HG03342 (cell line): ENCODE data around the gene EGFL7.

Experiments
- ATAC-seq: cut with Tn5 transposase; IDR thresholded peaks from one replicate; pipeline ENCODE4 v1.9.1; 2021; ENCODE audit warnings: mild to moderate bottlenecking, moderate library complexity; ENCODE audit not compliant: unreplicated experiment

Gene EGFL7

DNA sequence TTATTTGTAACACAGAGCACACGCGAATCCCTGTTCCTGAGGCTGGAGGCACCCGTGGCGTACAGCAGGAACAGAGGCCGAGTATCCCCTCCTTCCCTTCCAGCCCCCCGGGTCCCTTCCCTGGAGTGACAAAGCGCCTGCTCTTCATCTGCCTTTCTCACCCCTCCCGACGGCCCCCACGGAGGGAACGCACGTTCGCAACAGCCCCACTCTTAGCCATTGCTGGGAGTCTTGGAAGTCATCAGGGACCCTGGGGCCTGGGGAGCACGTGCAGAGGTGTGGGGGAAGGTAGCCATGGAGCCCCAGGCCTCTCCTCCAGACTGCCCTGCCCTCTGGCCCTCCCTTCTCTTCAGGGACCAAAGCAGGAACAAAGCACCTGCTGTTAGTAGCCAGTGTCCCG, 22.1 kb downstream of the EGFL7 start:
- ATAC-seq, result no peak

DNA sequence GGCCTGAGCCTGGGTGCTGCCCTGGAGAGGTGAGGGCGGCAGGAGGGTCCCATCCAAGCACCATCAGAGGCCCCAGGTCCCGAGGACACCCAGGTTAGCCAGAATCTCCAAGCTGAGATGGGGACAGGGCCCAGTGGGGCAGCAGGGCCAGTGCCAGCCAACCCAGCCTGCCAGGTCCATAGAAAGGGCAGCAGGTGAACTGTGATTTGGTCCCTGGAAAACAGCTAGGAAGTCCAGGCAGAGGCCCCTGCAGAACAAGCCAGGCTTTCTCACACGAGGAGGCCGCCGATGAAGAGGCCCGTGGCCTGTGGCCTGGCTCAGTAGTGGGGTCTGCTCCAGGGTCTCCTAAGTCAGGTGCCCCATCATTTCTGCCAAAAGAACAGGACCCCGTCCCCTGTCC, 22.5 kb downstream of the EGFL7 start:
- ATAC-seq, result no peak

DNA sequence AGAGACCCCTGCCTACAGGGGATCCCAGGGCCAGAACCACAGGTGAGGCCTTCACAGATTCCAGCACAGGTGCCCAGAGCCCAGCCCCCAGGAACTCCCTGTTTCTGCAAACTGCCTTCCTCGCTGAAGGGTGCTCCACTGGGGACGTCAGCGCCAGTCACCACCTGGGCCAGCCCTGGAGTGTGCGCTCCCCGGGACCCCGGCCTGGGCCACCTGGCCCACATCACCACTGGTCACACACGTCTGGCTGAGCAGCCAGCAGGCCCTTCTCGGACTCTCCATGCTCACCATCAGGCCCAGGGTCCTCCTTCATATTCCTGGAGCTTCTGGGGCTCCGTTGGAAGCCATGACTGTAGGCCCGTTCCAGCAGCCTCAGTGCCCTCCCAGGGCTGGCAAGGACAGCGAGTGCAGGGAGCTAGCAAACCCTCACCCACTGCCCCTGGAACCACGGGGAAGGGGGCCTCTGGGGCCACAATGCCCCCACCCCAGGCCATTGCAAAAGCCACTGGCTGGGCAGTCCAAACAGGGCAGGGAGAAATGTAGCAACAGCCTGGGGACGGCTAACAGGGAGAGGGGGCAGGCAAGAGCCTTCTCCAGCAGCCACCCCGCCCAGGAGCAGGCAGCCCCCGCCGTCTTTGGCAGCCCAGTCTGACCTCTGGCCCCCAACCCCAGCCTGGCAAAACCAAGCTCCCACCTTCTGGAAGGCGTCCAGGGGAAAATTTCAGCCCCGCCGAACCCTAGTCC, 23.2 kb downstream of the EGFL7 start:
- ATAC-seq, result no peak

DNA sequence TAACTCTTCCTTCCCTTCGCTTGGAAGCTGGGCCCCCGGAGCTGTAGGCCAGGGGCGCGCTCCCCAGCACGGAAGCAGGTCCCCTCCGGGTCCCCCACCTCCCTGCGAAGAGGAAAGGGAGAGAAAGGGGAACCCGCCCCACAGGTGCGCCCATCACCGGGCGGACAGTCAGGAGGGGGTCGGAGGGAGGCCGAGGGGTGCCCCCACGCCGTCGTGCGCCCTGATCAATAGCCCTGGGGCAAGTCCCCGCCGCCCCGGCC, 23.7 kb downstream of the EGFL7 start:
- ATAC-seq, result no peak

DNA sequence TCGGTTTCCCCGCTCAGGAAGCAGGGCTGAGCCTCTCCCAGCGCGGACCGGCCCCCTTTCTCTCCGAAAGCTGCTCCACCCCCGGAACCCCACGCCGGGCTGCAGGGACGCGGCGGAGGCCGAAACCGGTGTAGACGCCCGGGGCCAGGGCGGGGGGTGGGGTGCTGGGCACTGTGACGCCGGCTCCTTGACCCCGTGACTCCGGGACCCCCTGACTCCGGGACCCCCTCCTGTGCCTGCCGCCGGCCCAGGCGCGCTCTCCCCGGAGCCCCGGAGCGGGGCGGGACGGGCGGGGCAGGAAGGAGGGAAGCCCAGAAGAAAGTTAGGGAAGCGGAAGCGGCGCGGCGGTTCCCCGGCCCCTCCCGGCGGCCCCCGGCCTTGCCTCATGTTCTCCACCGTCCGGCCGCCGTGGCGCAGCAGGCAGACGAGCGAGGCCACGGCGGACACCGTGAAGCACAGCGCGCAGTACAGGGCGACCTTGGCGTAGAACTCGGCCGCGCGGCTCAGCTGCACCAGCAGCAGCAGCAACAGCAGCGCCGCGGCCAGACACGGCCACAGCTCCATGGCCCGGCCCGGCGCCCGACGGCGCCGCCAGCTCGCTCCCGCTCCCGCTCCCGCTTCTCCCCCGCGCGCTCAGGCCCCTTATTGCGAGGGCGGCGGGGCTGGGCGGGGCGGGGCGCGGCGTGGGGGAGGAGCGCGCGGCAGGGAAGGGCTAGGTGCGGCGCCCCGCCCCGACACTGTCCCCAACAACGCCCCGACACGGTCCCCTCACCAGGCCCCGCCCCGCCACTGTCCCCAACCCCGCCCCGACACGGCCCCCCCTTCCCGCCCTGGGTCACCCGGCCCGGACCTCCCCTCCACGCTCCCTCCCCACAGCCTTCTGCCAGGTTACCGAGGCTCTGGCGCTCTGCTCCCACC, 24.3 kb downstream of the EGFL7 start, which contains the start of gene AGPAT2:
Gene AGPAT2, minus strand, starts transcription at position 664 of the 918 bp plus-strand sequence. Its CDS starts 100 bp downstream, at position 564.
- ATAC-seq, result peak; percentile 58

DNA sequence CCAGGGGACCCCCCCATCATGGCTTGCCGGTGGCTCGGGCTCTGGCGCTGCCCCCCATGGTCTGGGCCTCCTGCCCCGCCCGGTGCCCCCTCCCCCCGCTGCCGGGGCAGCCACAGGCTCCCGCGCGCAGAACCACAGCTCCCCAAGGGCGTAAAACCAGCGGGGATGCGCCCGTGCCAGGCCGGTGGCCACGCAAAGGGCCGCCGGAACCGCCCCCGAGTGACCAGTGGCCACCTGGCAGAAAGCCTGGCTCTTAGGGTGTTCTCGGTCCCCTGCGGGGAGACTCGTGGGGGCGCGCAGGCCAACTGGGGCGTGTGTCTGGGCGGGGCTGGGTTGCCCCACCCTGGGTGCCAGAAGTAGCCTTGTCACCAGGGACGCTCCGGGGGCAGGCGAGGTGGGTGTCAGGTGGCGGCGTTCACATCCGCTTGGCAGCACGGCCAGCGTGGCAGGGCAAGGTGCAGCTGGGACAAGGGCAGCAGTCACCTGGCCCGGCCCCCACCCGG, 25.1 kb downstream of the EGFL7 start:
- ATAC-seq, result no peak

DNA sequence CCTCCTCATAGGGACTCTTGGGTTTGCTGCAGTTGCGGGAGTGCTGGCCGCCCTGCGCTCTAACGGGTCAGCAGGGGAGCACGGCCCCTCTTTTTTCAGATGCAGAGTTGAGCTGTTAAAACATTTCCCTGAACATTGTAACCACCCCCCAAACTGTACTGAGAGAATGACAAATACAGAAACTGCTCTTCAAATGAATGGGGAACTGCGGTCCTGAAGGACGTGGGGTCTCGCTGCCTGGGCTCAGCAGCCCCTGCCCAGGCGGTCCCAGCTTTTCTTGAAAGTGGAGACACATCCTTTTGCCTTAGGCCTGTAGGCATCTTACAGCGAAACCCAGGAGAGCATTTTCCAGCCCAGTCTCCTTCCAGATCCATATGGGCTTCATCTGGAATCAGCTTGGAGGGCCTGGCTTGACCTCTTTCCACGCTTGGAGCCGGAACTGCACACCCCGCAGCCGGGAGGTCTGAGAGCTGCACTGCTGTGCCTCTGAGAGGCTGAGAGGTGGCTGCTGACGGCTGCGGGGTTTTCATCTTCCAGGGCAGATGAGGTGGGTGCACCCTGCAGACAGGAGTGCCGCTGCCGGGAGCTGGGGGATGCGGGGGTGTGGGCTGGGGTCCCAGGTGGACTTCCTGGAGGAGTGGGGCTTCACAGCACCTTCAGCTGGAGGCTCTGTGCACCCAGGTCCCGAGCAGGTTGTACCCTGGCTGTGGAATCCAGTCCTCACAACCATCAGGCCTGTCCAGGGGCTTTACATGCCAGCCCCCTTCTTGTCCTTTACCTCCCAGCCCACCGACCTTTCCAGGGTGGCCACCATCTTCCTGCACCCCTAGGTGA, 25.8 kb downstream of the EGFL7 start:
- ATAC-seq, result no peak

DNA sequence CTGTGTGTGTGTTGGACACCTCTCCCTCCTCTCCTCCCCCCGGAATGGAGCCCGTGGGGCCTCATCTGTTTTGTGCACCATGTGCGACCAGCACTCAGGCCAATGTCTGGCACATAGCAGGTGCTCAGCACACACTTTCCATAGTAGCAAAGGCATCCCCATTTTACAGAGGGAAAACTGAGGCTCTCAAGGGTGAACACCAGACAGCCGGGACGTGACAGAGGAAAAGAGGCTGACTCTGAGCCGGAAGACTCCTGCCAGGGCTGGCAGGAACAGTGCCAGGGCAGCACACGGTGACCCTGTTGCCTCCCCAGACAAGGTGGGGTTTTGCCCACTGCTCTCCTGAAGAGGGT, 26.4 kb downstream of the EGFL7 start:
- no peak for ATAC-seq

DNA sequence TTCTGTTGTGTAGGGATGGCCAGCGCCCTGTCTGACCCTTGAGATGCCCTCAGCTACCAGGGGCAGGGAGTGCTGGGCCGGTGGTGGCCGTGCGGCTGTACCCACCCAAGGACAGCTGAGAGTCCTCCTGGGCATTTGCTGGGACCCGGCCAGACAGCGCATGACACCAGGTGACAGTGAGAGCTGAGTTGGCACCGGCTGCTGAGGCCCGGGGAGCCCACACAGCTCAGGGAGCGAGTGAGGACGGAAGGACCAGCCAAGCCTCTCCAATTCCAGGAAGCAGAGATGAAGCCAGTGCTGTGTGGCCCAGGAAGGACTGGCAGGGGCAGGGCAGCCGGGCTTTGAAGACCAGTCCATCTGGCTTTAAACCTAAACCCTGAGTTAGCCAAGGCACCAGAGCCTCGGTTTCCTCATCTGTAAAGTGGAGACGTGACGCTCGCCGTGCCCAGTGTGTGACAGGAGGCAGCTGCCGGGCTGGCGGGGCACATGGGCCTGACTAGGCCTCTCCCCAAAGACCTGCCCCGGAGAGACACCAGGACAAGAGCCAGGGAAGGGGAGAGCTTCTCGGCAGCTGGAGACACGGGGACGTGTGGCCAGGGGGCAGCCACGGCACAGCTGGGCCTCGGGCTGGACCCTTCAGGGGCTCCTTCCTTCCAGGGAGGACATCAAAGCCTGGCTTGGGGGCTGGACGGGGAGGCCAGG, 27.5 kb downstream of the EGFL7 start:
- ATAC-seq, result no peak

DNA sequence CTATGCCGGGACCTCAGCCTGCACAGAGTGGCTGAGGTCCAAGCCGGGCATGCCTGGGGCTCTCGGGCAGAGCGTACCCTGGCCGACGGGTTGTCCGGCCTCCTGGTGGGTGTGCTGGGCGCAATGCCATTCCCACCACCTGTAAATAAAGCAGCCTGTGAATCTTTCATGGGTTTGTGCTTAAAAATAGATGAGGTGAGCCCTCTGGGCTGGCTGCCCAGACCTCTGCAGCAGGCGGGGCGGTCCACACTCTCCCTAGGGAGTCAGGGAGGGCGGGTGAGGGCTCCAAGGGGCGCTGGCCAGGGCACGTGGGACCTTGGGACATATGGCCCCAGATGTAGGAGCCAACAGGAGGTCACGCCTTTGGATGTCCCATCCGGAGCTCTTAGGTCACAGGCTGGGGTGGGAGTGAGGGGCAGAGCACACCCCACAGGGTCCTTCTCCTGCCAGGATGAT, 28.1 kb downstream of the EGFL7 start:
- ATAC-seq, result no peak

DNA sequence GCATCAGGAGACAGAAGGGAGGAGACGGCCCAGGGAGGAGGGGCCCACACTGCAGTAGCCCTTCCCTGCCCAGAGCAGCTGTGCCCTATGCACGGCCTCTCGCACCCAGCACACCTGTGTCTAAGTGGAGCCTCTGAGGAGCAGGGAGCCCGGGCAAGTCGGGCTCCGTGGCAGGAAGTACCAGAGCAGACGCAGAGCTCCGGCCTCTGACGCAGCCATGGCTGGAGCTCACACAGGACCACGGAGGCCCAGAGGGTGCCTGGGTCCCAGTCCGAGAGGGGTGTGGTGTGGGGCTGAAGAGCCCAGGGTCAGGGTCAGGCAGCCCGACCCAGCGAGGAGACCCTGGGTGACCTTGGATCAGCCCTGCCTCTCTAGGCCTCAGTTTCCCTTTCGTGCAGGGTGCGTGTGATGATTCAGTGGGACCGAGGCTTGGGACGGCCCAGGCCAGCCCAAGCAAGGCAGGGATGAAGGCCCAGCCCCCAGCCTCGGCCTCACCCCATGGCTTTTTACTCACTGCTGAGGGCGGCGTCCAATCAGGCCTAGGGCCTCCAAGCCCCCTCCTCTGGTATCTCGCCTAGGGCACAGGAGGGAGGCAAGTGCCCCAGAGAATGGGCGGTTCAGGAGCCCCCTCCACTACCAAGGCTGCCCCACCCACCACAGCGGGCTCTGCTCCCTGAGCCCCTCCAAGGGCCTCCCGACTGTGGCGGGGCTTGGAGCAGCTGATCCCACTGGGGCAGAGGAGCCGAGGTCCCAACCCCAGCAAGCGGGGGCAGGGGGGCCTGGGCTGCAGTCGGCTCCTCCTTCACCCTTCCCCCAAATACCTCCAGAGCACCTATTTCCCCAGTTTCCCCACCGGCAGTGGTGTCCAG, 28.8 kb downstream of the EGFL7 start:
- ATAC-seq, result no peak

DNA sequence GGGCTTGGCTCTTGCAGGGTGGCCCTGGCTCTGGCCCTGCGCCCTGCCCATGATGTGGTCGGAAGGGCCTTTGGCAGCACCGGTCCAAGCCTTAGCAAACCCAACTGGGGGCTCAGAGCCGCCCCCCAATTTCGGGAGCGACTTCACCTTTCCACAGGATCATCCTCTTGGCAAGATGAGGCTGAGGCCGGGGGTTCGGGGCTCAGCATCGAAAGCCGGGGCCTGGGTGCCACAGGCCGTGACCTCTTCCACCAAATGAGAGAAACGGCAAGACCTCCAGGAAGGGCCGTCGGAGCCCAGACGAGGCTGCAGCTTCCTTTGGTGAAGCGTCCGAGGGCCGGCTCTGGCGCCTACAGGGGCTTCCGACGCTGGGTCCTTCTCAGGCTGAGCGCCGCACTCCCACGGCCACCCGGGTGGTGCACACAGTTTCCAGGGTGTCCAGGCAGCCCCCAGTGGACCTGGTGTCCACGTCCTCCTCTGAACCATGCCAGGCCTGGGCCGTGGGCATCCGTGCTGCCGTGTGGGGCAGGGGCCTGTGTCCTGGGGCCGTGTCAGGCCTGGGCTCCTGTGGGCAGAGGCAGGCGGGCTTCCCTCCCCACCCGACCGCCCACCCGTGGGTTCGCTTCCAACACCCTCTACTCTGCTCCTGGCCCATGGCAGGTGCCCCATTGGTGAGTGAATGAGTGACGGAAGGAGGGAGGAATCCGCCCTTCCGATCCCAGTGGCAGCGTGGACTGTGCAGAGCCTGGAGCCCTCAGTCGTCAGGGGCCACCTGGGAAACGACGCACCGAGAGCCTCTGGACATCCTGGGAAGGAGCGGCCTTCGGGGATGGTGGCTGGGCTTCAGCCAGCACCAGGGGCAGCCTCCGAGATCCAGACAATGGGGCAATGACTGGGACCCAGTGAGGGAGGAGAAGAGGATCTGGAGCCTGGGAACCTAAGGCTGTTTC, 29.7 kb downstream of the EGFL7 start:
- no peak for ATAC-seq

DNA sequence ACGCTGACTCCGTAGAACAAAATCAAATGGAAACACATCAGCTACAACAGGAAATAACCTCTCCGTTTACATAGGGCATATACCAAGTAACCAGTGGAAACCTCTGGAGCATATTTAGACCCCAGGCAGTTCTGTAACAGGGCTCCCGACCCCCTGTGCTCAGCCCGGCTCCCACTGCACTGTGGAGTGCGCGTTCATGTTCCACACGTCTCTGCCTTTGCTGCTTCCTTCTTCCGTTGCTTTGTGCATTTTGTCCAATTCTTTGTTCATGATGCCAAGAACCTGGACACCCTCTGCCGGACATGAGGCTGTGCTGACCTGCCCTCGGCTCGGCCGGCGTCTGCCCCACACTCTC, 30.4 kb downstream of the EGFL7 start:
- no peak for ATAC-seq

DNA sequence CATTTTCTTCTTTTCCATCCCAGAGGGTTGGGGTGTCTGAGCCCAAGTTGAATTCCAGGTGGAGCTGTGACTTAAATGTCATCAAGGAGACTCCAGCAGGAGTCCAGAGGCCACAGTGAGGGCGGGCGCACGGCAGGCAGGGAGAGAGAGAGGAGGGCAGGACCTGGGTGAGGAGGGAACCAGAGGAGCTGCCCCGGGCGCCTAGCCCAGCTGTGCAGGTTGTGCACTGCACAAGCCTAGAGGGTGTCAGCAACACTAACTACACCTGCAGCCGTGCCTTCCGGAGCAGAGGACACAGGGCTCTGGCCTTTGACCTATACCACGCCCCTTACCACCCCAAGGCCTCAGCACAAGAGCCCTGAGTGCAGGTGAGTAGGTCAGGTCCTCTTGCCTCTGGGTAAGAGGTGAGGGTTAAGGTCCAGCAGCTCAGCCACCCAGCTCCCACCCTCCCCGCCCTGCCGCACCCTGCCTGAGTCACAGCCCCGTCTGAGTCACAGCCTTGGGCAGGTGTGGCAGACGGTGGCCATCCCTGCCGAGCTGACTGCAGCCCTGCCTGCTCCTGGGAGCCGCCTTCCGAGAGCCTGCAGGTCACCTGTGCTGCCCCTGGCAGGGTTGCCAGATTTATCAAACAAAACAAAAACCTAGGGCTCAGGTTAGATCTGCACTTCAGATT, 30.9 kb downstream of the EGFL7 start:
- no peak for ATAC-seq

DNA sequence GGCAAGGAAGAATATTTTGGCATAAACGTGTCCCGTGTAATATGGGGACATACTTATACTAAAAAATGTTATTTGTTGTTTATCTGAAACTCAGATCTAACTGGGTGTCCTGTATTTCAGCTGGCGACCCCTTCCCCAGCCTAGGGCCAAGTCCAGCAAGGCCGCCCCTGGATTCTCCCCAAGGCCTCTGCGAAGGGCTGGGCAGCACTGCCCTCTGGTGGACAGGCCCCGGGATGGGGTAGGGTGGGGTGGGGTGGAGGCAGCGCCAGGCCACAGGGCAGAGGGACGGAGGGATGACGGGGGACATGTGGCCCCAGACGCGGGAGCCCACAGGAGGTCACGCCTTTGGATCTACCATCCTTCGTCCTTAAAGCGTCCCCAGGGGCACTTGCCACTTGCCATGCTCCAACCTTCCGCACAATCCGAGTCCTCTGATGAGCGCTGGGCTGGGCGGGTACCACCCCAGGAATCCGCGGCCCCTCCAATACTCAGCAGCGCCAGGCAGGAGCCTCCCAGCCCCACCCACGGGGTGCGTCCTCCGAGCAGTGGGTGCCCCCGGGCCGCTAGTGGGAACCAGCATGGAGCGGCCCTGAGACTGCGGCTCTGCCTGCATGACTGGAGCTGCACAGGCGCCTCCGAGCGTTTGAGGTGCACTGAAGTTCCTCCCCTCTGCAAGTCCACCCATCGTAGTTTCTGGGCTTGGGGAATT, 31.6 kb downstream of the EGFL7 start:
- ATAC-seq, result no peak

DNA sequence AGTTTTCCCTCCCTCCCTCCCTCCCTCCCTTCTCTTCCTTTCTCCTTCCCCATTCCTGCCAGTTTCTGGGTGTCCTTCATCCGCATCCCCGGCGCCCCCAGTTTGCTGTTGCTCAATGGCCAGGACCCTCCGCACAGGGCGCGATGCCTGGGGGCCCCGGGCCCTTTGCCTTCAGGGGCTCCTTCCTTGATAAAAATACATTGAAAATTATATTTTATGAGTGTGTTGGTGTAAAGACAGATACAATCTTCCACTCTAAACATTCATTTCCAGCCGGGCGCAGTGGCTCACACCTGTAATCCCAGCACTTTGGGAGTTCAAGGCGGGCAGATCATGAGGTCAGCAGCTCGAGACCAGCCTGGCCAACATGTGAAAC, 32.1 kb downstream of the EGFL7 start:
- no peak for ATAC-seq

DNA sequence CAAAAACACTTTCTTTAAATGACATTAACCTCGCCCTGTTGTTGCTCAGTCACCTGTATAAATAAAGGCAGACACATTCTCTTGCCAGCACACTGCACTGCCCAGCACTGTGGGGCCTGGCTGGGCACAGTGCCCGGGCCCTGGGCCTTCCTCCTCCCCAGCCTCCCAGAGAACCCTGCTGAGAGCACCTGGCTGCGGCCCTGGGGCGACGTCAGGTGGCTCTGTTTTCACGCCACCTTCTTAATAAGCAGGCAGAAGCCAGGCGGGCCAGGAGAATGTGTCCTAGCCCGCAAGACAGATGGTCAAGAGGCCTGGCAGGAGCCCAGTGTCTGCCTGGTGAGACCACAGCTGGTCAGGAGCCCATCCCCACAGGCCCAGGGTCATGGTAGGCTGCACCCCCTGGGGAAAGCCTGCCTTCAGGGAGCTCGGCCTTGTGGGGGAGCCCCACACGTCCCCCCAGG, 32.7 kb downstream of the EGFL7 start:
- no peak for ATAC-seq
